ENCODE results near the gene TRIM38. TPM values are rescaled to one million over a fixed set of nuclear protein-coding genes. Genes with fewer than 3 reads are reported as not detected.

Gene TRIM38
- polyA plus RNA-seq, 1 donor from 2014 or later, result not detected

DNA sequence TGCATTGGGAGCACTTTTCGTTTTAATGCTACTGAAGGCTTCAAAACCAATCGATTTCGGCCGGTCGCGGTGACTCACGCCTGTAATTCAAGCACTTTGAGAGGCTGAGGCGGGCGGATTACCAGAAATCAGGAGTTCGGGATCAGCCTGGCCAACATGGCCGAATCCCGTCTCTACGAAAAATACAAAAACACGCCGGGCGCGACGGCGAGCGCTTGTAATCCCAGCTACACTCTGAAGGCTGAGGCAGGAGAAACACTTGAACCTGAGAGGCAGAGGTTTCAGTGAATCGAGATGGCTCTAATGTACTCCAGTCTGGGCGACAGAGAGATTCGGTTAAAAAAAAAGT, 58.4 kb downstream of the TRIM38 start:
- H3K27me3 ChIP-seq (ENCODE audit: insufficient read depth, low read depth, low read length), result no peaks in the 10 kb centered on the region
- H3K4me2 ChIP-seq (ENCODE audit: low read length), result peak overlapping the region; percentile 86
- peak overlapping the region; percentile 51 for H2AFZ ChIP-seq (ENCODE audit: low read depth, low read length)
- TF ChIP-seq, protein P1, sequence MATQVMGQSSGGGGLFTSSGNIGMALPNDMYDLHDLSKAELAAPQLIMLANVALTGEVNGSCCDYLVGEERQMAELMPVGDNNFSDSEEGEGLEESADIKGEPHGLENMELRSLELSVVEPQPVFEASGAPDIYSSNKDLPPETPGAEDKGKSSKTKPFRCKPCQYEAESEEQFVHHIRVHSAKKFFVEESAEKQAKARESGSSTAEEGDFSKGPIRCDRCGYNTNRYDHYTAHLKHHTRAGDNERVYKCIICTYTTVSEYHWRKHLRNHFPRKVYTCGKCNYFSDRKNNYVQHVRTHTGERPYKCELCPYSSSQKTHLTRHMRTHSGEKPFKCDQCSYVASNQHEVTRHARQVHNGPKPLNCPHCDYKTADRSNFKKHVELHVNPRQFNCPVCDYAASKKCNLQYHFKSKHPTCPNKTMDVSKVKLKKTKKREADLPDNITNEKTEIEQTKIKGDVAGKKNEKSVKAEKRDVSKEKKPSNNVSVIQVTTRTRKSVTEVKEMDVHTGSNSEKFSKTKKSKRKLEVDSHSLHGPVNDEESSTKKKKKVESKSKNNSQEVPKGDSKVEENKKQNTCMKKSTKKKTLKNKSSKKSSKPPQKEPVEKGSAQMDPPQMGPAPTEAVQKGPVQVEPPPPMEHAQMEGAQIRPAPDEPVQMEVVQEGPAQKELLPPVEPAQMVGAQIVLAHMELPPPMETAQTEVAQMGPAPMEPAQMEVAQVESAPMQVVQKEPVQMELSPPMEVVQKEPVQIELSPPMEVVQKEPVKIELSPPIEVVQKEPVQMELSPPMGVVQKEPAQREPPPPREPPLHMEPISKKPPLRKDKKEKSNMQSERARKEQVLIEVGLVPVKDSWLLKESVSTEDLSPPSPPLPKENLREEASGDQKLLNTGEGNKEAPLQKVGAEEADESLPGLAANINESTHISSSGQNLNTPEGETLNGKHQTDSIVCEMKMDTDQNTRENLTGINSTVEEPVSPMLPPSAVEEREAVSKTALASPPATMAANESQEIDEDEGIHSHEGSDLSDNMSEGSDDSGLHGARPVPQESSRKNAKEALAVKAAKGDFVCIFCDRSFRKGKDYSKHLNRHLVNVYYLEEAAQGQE (IDR thresholded peaks at IDR 0.05; ENCODE audit: borderline replicate concordance), result no peak
- TF ChIP-seq POLR2AphosphoS5 (IDR thresholded peaks at IDR 0.05) (no peak), TAF1 (IDR thresholded peaks at IDR 0.05; ENCODE audit: low read depth) (no peak), EP300 (conservative IDR thresholded peaks at IDR 0.05; ENCODE audit: poor library complexity, severe bottlenecking) (no peak), SMC3 (conservative IDR thresholded peaks at IDR 0.05; ENCODE audit: poor library complexity) (no peak), RAD21 (conservative IDR thresholded peaks at IDR 0.05) (no peak), EZH2 (IDR thresholded peaks at IDR 0.05; ENCODE audit: borderline replicate concordance, insufficient read depth, low read length, poor library complexity, severe bottlenecking) (no peak), MXI1 (conservative IDR thresholded peaks at IDR 0.05; ENCODE audit: poor library complexity, severe bottlenecking) (no peak)
- TF ChIP-seq, protein P2, sequence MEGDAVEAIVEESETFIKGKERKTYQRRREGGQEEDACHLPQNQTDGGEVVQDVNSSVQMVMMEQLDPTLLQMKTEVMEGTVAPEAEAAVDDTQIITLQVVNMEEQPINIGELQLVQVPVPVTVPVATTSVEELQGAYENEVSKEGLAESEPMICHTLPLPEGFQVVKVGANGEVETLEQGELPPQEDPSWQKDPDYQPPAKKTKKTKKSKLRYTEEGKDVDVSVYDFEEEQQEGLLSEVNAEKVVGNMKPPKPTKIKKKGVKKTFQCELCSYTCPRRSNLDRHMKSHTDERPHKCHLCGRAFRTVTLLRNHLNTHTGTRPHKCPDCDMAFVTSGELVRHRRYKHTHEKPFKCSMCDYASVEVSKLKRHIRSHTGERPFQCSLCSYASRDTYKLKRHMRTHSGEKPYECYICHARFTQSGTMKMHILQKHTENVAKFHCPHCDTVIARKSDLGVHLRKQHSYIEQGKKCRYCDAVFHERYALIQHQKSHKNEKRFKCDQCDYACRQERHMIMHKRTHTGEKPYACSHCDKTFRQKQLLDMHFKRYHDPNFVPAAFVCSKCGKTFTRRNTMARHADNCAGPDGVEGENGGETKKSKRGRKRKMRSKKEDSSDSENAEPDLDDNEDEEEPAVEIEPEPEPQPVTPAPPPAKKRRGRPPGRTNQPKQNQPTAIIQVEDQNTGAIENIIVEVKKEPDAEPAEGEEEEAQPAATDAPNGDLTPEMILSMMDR (IDR thresholded peaks at IDR 0.05; ENCODE audit: poor library complexity, severe bottlenecking), result no peak
- no peaks in the 10 kb centered on the region for H3K79me2 ChIP-seq (replicated peaks; ENCODE audit: insufficient read depth, low read length)
- H3K4me3 ChIP-seq (ENCODE audit: low read length), result peak overlapping the region; percentile 86
- H4K20me1 ChIP-seq (ENCODE audit: insufficient read depth), result no peaks in the 10 kb centered on the region
- no peaks in the 10 kb centered on the region for H3K9me2 ChIP-seq (ENCODE audit: insufficient read depth, low read length)
- H3F3A ChIP-seq (ENCODE audit: insufficient read depth, low read length, poor library complexity, severe bottlenecking), result peaks cover 16% of the 10 kb centered on the region
- no peaks in the 10 kb centered on the region for H3K36me3 ChIP-seq (ENCODE audit: insufficient read depth, low read length)
- H3K9ac ChIP-seq (ENCODE audit: low read length), result peak overlapping the region; percentile 80
- H3K9me3 ChIP-seq (ENCODE audit: low read length), result no peaks in the 10 kb centered on the region
- H3K27ac ChIP-seq (ENCODE audit: low read length), result peak overlapping the region; percentile 89

DNA sequence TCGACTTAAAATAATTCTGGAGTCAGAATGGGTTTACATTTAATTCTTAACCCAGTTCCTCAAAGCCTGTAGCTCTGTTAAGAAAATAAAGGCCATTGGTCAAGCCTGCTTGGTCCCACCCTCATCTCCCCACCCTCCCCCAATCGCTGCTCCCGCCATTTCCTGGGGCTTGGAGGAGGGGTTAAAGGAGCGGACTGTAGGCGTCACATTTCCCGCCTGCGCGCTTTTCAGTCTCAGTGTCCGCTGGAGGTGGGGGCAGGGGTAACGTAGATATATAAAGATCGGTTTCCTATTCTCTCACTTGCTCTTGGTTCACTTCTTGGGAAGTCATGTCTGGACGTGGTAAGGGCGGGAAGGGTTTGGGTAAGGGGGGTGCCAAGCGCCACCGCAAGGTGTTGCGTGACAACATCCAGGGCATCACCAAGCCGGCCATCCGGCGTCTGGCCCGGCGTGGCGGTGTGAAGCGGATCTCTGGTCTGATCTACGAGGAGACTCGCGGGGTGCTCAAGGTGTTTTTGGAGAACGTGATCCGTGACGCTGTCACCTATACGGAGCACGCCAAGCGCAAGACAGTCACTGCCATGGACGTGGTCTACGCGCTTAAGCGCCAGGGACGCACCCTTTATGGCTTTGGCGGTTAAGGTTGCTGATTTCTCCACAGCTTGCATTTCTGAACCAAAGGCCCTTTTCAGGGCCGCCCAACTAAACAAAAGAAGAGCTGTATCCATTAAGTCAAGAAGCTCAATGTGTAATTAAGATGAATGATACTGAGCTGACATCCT, 58.9 kb downstream of the TRIM38 start:
- H3K4me3 ChIP-seq (ENCODE audit: low read length), result peak overlapping the region; percentile 86
- no peaks in the 10 kb centered on the region for H4K20me1 ChIP-seq (ENCODE audit: insufficient read depth)
- no peaks in the 10 kb centered on the region for H3K79me2 ChIP-seq (replicated peaks; ENCODE audit: insufficient read depth, low read length)
- no peaks in the 10 kb centered on the region for H3K36me3 ChIP-seq (ENCODE audit: insufficient read depth, low read length)
- no peaks in the 10 kb centered on the region for H3K27me3 ChIP-seq (ENCODE audit: insufficient read depth, low read depth, low read length)
- TF ChIP-seq TAF1 (IDR thresholded peaks at IDR 0.05; ENCODE audit: low read depth) (peak; percentile 22), POLR2AphosphoS5 (IDR thresholded peaks at IDR 0.05) (peak; percentile 82), MXI1 (conservative IDR thresholded peaks at IDR 0.05; ENCODE audit: poor library complexity, severe bottlenecking) (peak; percentile 75), EP300 (conservative IDR thresholded peaks at IDR 0.05; ENCODE audit: poor library complexity, severe bottlenecking) (peak; percentile 30), EZH2 (IDR thresholded peaks at IDR 0.05; ENCODE audit: borderline replicate concordance, insufficient read depth, low read length, poor library complexity, severe bottlenecking) (no peak), SMC3 (conservative IDR thresholded peaks at IDR 0.05; ENCODE audit: poor library complexity) (no peak)
- TF ChIP-seq, protein P1 (IDR thresholded peaks at IDR 0.05; ENCODE audit: borderline replicate concordance), result peak; percentile 57
- TF ChIP-seq, protein P2 (IDR thresholded peaks at IDR 0.05; ENCODE audit: poor library complexity, severe bottlenecking), result peak; percentile 33
- H3K27ac ChIP-seq (ENCODE audit: low read length), result peak overlapping the region; percentile 89
- no peaks in the 10 kb centered on the region for H3K9me3 ChIP-seq (ENCODE audit: low read length)
- peak overlapping the region; percentile 80 for H3K9ac ChIP-seq (ENCODE audit: low read length)
- H2AFZ ChIP-seq (ENCODE audit: low read depth, low read length), result peak overlapping the region; percentile 94
- peak overlapping the region; percentile 86 for H3K4me2 ChIP-seq (ENCODE audit: low read length)
- H3K9me2 ChIP-seq (ENCODE audit: insufficient read depth, low read length), result no peaks in the 10 kb centered on the region
- H3F3A ChIP-seq (ENCODE audit: insufficient read depth, low read length, poor library complexity, severe bottlenecking), result peaks cover 16% of the 10 kb centered on the region

Data from neural cell (in vitro differentiated cells).